Keratinocyte (primary cell): ENCODE results near the gene ZACN.

Experiments
- CTCF ChIP-seq, 3 experiments: IDR thresholded peaks in 1 of 3; conservative IDR thresholded peaks in 1 of 3; optimal IDR thresholded peaks in 1 of 3; 2 replicates in 2 of 3; 3 replicates in 1 of 3; pipeline versions ENCODE3 to v1.5.1; 2011; ENCODE audit warnings: low read length in 3 of 3, mild to moderate bottlenecking in 3 of 3, moderate library complexity in 2 of 3, control low read depth in 1 of 3, inconsistent platforms in 1 of 3; ENCODE audit not compliant: insufficient read depth in 2 of 3; ENCODE audit errors: extremely low read depth in 1 of 3
- EZH2 ChIP-seq: IDR thresholded peaks from one replicate; pipeline ENCODE4 v1.6.1; 2012; ENCODE audit warnings: inconsistent platforms, mild to moderate bottlenecking, low read length, moderate library complexity

GRCh38 chr17:76063875-76064546 lies 15.0 kb upstream of the ZACN start:
- TF ChIP-seq CTCF (optimal IDR thresholded peaks at IDR 0.05 in 1 of 3, IDR thresholded peaks at IDR 0.05 in 1 of 3, conservative IDR thresholded peaks at IDR 0.05 in 1 of 3; ENCODE audit: extremely low read depth in 1 of 3, insufficient read depth in 2 of 3, low read length in 3 of 3) (no peak), EZH2 (no peak)
